ENCODE measurements around the gene TUBG1.

The TUBG1 gene

GRCh38 chr17:42609182-42609813, at the start of gene TUBG1, which contains the start of gene RETREG3:
Gene TUBG1, plus strand, starts transcription at chr17:42609683. Its CDS starts 55 bp downstream, at chr17:42609738.
Gene RETREG3, minus strand, starts transcription at chr17:42609374. Its CDS starts 50 bp downstream, at chr17:42609324.
- DNase-seq: peak; percentile 97 to 99

- DNase-seq: no peak
Observed at GRCh38 chr17:42560246-42560645, 49.2 kb upstream of the TUBG1 start.

- DNase-seq: peak; percentile 95 to 98
Observed at GRCh38 chr17:42561897-42562387, 47.5 kb upstream of the TUBG1 start, which contains the start of gene COASY. Gene COASY, plus strand, starts transcription at chr17:42562148. Its CDS starts 475 bp downstream, at chr17:42562623.

- no peak for DNase-seq
Observed at GRCh38 chr17:42562388-42563142, 46.9 kb upstream of the TUBG1 start.

- DNase-seq: no peak
Observed at GRCh38 chr17:42563143-42563509, 46.4 kb upstream of the TUBG1 start.

GRCh38 chr17:42563543-42563942, 45.9 kb upstream of the TUBG1 start:
- no peak for DNase-seq

- DNase-seq: no peak
Observed at GRCh38 chr17:42563950-42564349, 45.5 kb upstream of the TUBG1 start.

- no peak for DNase-seq
Observed at GRCh38 chr17:42564815-42565522, 44.5 kb upstream of the TUBG1 start.

- DNase-seq: no peak
Observed at GRCh38 chr17:42565523-42566214, 43.8 kb upstream of the TUBG1 start.

GRCh38 chr17:42566215-42566882, 43.1 kb upstream of the TUBG1 start:
- DNase-seq: no peak

GRCh38 chr17:42566883-42567573, 42.5 kb upstream of the TUBG1 start, which contains the start of gene MLX:
Gene MLX, plus strand, starts transcription at chr17:42567100. Its CDS starts 25 bp downstream, at chr17:42567125.
- DNase-seq: peak; percentile 77 to 95

- DNase-seq: no peak
Observed at GRCh38 chr17:42568341-42569111, 41.0 kb upstream of the TUBG1 start.

- DNase-seq: no peak
Observed at GRCh38 chr17:42571435-42572225, 37.9 kb upstream of the TUBG1 start.

GRCh38 chr17:42573095-42573494, 36.4 kb upstream of the TUBG1 start:
- DNase-seq: no peak

- no peak for DNase-seq
Observed at GRCh38 chr17:42574463-42574862, 35.0 kb upstream of the TUBG1 start.

- no peak for DNase-seq
Observed at GRCh38 chr17:42577140-42577531, 32.3 kb upstream of the TUBG1 start.

GRCh38 chr17:42577532-42578281, 31.8 kb upstream of the TUBG1 start, which contains the start of gene PSMC3IP:
Gene PSMC3IP, minus strand, starts transcription at chr17:42577729. Its CDS starts 43 bp downstream, at chr17:42577686.
- peak; percentile 85 to 96 for DNase-seq

- peak; percentile 80 to 91 for DNase-seq
Observed at GRCh38 chr17:42578282-42578869, 31.1 kb upstream of the TUBG1 start.
